ENCODE data around the gene SLC1A3.

SLC1A3 gene

DNA sequence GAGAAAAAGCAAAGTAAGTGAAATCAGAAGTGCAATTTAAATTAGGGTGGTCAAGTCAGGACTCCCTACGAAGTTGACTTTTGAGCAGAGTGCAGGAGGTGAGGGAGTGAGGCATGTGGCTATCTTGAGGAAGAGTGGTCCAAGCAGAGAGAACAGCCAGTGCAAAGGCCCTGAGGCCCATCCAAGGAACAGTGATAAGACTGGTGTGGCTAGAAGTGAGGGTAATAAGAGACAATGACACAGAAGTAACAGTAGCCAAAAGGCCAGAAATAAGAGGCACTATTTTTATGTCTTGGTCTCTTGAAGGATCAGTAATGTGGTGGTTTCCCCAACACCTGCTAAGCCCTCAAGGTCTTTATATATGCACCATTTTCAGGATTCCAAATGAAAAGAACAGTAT, 120.4 kb downstream of the SLC1A3 start:
- no peaks in the 10 kb centered on the region for H3K27me3 Mint-ChIP-seq
- peaks cover 0 to 2% of the 10 kb centered on the region in 2 donors for H3K9me3 Mint-ChIP-seq
- no peak for DNase-seq
- ATAC-seq (replicated peaks): no peak
- H3K4me1 Mint-ChIP-seq: peaks cover 32 to 47% of the 10 kb centered on the region in 2 donors
- peaks cover 3 to 9% of the 10 kb centered on the region in 2 donors for H3K36me3 Mint-ChIP-seq
- no peak overlapping the region for H3K27ac Mint-ChIP-seq
- no peak overlapping the region for H3K4me3 Mint-ChIP-seq

DNA sequence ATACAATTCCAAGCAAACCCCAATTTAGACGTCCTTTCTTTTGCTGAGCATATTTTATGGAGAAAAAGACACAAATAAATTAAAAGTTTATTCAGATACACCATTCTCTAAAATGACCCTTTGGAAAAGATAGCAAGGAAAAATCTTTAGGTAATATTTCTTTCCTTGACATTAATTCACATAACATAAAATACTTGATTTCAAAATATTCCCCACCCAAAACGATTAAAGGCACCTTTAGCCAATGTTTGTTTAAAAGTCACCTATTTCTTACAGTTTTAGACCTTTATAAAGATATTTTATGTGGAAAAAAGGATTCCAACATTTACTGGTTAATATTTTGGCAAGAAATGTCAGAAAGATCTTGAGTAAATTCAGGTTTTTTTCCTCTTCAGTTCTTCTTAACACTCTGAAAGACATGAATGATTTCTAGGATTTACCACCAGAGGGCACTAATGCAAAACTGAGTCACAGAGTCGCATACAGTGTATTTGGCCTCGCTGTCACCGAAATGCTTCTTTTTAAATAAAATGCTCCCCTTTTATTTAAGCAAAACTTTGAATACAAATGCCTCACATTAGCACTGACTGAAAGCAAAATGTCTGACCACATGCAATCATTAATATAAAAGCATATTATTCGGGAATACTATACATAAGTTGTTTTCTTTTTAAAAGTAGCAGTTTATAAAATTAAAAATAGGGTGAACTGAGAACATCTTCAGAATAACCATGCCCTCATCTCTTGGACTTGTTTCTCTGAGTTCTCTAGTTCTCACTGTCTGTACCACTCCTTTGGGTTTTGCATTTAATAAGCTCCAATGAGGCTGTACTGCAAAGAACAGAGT, 122.5 kb downstream of the SLC1A3 start:
- ATAC-seq (replicated peaks) (peak; percentile 25 to 31), DNase-seq (no peak)
- Mint-ChIP-seq H3K36me3 (no peaks in the 10 kb centered on the region), H3K27me3 (no peaks in the 10 kb centered on the region), H3K4me1 (peaks cover 15 to 26% of the 10 kb centered on the region in 2 donors), H3K4me3 (peak overlapping the region in 1 of 2 donors; percentile 39), H3K9me3 (no peaks in the 10 kb centered on the region), H3K27ac (no peak overlapping the region)

DNA sequence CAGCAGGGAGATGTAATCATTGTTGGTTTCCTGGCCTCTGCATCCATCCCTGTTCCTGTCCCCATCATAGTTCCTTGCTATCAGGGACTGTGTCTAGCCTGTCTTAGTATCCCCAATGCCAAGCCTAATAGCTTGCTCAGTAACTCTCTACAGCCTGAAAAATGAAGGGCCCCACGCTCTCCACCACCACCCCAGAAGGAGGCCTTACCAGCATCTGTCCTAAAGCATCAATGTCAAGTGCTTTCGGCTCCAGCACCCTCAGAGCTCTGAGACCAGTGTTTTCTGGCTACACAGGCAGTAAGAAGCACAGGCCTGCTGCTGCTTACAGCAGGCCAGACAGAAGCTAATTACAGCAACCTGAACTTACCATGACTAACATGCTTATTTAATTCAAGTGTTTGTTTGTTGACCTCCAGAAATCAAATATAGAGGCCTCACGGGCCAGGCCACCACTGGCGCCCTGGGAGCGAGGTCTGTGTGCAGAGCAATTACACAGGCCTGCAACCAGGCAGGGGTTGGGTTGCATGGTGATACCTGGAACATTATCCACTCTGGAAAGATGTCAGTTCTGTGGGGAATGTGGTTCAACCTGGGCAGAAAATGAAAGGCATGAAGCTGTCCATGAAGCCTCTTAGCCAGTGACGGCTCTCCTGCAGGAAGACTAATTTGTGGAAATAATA, 124.3 kb downstream of the SLC1A3 start:
- Mint-ChIP-seq H3K9me3 (no peaks in the 10 kb centered on the region), H3K27ac (no peak overlapping the region), H3K4me1 (peaks cover 0 to 11% of the 10 kb centered on the region in 2 donors), H3K27me3 (peaks cover 6 to 7% of the 10 kb centered on the region in 2 donors), H3K36me3 (no peaks in the 10 kb centered on the region), H3K4me3 (no peak overlapping the region)
- DNase-seq (no peak), ATAC-seq (replicated peaks) (no peak)

DNA sequence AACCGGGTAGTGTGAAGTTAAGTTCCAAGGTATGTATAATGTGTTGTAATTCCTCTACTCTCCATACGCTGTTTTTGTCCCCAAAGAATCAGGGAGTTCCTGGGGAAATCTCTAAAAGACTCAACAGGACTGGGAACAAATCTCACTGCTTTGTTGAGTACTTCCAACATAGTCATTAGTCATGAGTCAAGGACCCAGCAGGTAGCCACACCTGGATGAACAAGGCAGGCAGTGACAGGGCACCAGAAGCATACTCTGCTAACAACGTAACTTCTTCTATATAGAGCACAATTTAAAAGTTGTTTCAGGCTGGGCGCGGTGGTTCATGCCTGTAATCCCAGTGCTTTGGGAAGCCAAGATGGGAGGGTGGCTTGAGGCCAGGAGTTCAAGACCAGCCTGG, 126.8 kb downstream of the SLC1A3 start:
- no peaks in the 10 kb centered on the region for H3K9me3 Mint-ChIP-seq

DNA sequence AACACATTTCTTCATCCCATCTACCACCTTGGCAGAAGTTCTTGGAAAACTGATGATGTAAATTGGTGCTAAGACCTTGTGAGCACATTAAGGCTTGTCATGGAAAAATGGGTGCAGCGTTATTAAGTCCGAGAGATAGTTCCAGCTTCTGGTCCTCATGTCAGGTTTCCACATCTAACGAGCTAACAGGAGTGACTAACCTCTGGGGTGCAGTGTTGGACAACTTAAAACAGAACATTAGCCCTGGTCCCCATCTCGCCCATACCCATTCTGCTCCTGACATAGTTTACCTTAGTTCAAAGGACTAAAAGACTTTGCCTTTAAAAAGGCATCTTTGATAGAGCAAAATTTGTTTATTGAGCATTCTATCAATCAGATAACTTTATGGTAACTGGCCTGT, 128.0 kb downstream of the SLC1A3 start:
- no peaks in the 10 kb centered on the region for H3K9me3 Mint-ChIP-seq
- H3K27me3 Mint-ChIP-seq: peaks cover 13 to 14% of the 10 kb centered on the region in 2 donors
- no peaks in the 10 kb centered on the region for H3K36me3 Mint-ChIP-seq
- ATAC-seq (replicated peaks): peak in 1 of 2 donors; percentile 34
- no peak for DNase-seq
- no peak overlapping the region for H3K4me3 Mint-ChIP-seq
- H3K4me1 Mint-ChIP-seq: peaks cover 0 to 1% of the 10 kb centered on the region in 2 donors
- no peak overlapping the region for H3K27ac Mint-ChIP-seq

More for the DNA sequence above, 126.8 kb downstream of the SLC1A3 start:
- Mint-ChIP-seq H3K4me1 (peaks cover 0 to 5% of the 10 kb centered on the region in 2 donors), H3K27ac (no peak overlapping the region), H3K27me3 (peaks cover 6 to 7% of the 10 kb centered on the region in 2 donors), H3K36me3 (no peaks in the 10 kb centered on the region), H3K4me3 (no peak overlapping the region)
- ATAC-seq (replicated peaks) (no peak), DNase-seq (no peak)

DNA sequence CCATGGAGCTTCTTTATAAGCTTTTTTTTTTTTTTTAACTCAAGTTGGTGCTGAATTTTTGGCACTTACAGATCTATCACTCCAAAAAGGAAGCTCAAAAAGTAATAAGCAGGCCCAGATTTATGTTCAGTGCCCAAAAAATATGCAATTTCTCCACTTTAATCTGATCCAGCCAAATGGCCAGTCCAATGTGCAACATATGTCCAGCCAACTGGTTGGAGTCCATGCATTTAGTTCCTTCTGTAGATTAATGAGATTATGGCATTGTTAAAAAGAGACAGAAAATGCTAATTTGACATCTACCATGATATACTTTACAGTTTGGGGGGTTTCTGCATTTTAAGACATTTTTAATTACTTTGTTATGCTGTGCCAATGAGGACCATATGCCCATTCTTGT, 129.5 kb downstream of the SLC1A3 start:
- H3K4me1 Mint-ChIP-seq: peaks cover 0 to 3% of the 10 kb centered on the region in 2 donors
- H3K27ac Mint-ChIP-seq: no peak overlapping the region
- no peaks in the 10 kb centered on the region for H3K36me3 Mint-ChIP-seq
- no peak overlapping the region for H3K4me3 Mint-ChIP-seq
- DNase-seq (no peak), ATAC-seq (replicated peaks) (no peak)
- no peaks in the 10 kb centered on the region for H3K9me3 Mint-ChIP-seq
- peaks cover 13 to 14% of the 10 kb centered on the region in 2 donors for H3K27me3 Mint-ChIP-seq
